ENCODE measurements around the gene UBE3C.

DNA sequence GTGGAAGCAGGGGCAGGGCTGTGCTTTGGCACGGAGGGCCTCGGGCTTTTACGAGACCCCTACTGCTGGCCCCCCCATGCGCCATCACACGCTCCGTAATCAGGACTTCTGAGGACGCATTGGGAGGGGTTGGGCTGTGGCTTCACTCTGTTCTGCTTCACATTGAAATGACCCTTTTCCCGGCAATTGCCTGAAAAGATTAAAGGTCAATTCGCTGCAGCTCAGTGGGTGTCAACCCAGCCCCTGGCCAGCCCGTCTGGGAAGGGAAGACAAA lies 41.7 kb upstream of the UBE3C start:
- no peak for TF ChIP-seq POLR2AphosphoS5 (IDR thresholded peaks at IDR 0.05; ENCODE audit: low read depth, low read length)
- TF ChIP-seq, protein P1, sequence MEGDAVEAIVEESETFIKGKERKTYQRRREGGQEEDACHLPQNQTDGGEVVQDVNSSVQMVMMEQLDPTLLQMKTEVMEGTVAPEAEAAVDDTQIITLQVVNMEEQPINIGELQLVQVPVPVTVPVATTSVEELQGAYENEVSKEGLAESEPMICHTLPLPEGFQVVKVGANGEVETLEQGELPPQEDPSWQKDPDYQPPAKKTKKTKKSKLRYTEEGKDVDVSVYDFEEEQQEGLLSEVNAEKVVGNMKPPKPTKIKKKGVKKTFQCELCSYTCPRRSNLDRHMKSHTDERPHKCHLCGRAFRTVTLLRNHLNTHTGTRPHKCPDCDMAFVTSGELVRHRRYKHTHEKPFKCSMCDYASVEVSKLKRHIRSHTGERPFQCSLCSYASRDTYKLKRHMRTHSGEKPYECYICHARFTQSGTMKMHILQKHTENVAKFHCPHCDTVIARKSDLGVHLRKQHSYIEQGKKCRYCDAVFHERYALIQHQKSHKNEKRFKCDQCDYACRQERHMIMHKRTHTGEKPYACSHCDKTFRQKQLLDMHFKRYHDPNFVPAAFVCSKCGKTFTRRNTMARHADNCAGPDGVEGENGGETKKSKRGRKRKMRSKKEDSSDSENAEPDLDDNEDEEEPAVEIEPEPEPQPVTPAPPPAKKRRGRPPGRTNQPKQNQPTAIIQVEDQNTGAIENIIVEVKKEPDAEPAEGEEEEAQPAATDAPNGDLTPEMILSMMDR (IDR thresholded peaks at IDR 0.05), result no peak

Data from Panc1 (cell line).